Measurements from ENCODE around the gene GIT1. TPM values are rescaled to one million over a fixed set of nuclear protein-coding genes. Genes with fewer than 3 reads are reported as not detected.

Gene GIT1
- total and polyA plus RNA-seq, 2 of the 13 experiments (the other 11 are each of a cell fraction or from before 2014, with no cell fraction given) = 14.2 to 30.8 TPM

- intact Hi-C loops (cut with micrococcal nuclease; ENCODE audit: unreplicated experiment) = loop anchor here (10.0 kb wide), 1 partner anchor 218 kb away; no protein-coding TSS in a partner anchor
- CTCF ChIA-PET (ENCODE audit: low intra/inter-chr PET ratio, low total read pairs) = interaction anchor here (1.5 to 3.1 kb wide), 2 partner anchors 13 to 223 kb away, joined by 5 to 39 read pairs; no protein-coding TSS in a partner anchor
- BruUV-seq (replicated peaks) = no TSS peak
- POLR2A ChIA-PET = interaction anchor here (1.5 to 3.0 kb wide), 4 partner anchors 18 to 299 kb away, joined by 7 to 23 read pairs (median 12); partner anchors contain the start of genes NUFIP2 and TAOK1
- Histone ChIP-seq H3K4me2 (ENCODE audit: low read depth, low read length) (peak within 1 kb of the TSS; percentile 89), H3K36me3 (replicated peaks in 1 of 2; ENCODE audit: control insufficient read depth in 1 of 2, insufficient read depth in 2 of 2, low read length in 2 of 2) (no peaks in the 10 kb centered on the region), H3K4me3 (replicated peaks in 1 of 3; ENCODE audit: insufficient read depth in 1 of 3, low read depth in 2 of 3, low read length in 3 of 3) (peak within 1 kb of the TSS; percentile 59 to 89 (median 59)), H3K9me3 (ENCODE audit: low read length) (no peaks in the 10 kb centered on the region), H3K27ac (ENCODE audit: extremely low read length, insufficient read depth, low read length) (no peak within 1 kb of the TSS), H4K20me1 (ENCODE audit: insufficient read depth, low read length) (peaks cover 6% of the 10 kb centered on the region; the same call in 1 of the 2 replicates), H3K79me2 (ENCODE audit: insufficient read depth, low read length) (peaks cover 9% of the 10 kb centered on the region), H2AFZ (ENCODE audit: low read length) (peak within 1 kb of the TSS; percentile 8), H3K9ac (ENCODE audit: insufficient read depth, low read depth, low read length) (no peak within 1 kb of the TSS; the same call in 1 of the 2 replicates), H3K4me1 (ENCODE audit: insufficient read depth, low read length) (peaks cover 60% of the 10 kb centered on the region), H3K27me3 (ENCODE audit: control insufficient read depth in 1 of 2, insufficient read depth in 2 of 2, low read length in 2 of 2) (peaks cover 3 to 30% of the 10 kb centered on the region in 2 experiments; a peak in 3 of 5 replicates)
- FAIRE-seq (no peak), ATAC-seq (no peak), DNase-seq (ENCODE audit: low spot score) (no peak)
- in situ Hi-C loops (cut with HindIII; ENCODE audit: extremely low pct_ligation_motif_present, low pct_unique_long_range_greater_than_20kb) = no loop called here
- 0% methylated on average over 16 of the region's 96 CpGs for WGBS (ENCODE audit: low lambda C conversion rate)
- TF ChIP-seq ZNF205 (CRISPR knock-in tag; IDR thresholded peaks at IDR 0.05) = no peak
- no peak for TF ChIP-seq HOXA7 (CRISPR knock-in tag; IDR thresholded peaks at IDR 0.05)
- TF ChIP-seq HNRNPK (IDR thresholded peaks at IDR 0.05; ENCODE audit: low read depth, low read length, poor library complexity, severe bottlenecking) = peak; percentile 72
- no peak for TF ChIP-seq CBX5 (CRISPR knock-in tag; IDR thresholded peaks at IDR 0.05; ENCODE audit: borderline replicate concordance)
- peak; percentile 48 for TF ChIP-seq GABPA (IDR thresholded peaks at IDR 0.05; ENCODE audit: low read depth, low read length)
- TF ChIP-seq GABPA (CRISPR knock-in tag; IDR thresholded peaks at IDR 0.05; ENCODE audit: low read depth) = peak; percentile 46; the same call in 1 of the 2 replicates
- TF ChIP-seq ZNF512 (CRISPR knock-in tag; IDR thresholded peaks at IDR 0.05) = no peak
- TF ChIP-seq TBX2 (CRISPR knock-in tag; IDR thresholded peaks at IDR 0.05; ENCODE audit: borderline replicate concordance) = 0 out of 2 replicates have a peak, but pooled peaks have one; percentile 6
- TF ChIP-seq MTF1 (CRISPR knock-in tag; IDR thresholded peaks at IDR 0.05) = no peak
- TF ChIP-seq AHDC1 (CRISPR knock-in tag; IDR thresholded peaks at IDR 0.05; ENCODE audit: borderline replicate concordance) = no peak
- TF ChIP-seq HNF4G (IDR thresholded peaks at IDR 0.05; ENCODE audit: borderline replicate concordance, low read depth, low read length) = no peak
- TF ChIP-seq HNF4G (CRISPR knock-in tag; IDR thresholded peaks at IDR 0.05; ENCODE audit: borderline replicate concordance, low read depth) = no peak
- no peak for TF ChIP-seq ZNF616 (CRISPR knock-in tag; IDR thresholded peaks at IDR 0.05; ENCODE audit: low read depth)
- TF ChIP-seq MXD3 (CRISPR knock-in tag; IDR thresholded peaks at IDR 0.05) = no peak
- no peak for TF ChIP-seq ZFYVE20 (CRISPR knock-in tag; IDR thresholded peaks at IDR 0.05; ENCODE audit: borderline replicate concordance, low read depth)
Measured at GRCh38 chr17:29592850-29593551, 3.6 kb upstream of the GIT1 start, which contains the start of gene ANKRD13B. TSS of gene ANKRD13B (plus strand) at chr17:29593132. CDS start at chr17:29593622, 490 bp downstream.
